Epithelial cell of proximal tubule (primary cell): ENCODE results near the gene CAMTA1. TPM values are rescaled to one million over a fixed set of nuclear protein-coding genes. Genes with fewer than 3 reads are reported as not detected.

Experiments used
- DNase-seq: peaks from one replicate; pipeline ENCODE4 v3.0.0-alpha.2; 2011; ENCODE audit warnings: low read depth
- H3K4me3 ChIP-seq: 2 replicates; pipeline ENCODE4 v1.5.1; 2011; ENCODE audit warnings: low read depth, mild to moderate bottlenecking, low read length
- CTCF ChIP-seq: conservative IDR thresholded peaks from 2 replicates; pipeline ENCODE4 v1.5.1; 2012; ENCODE audit warnings: low read depth, mild to moderate bottlenecking, low read length
- total RNA-seq: library from RNA; depleted of rRNA; stranded (reverse); fragments of >200 nt; gene quantifications from 2 replicates; pipeline ENCODE4 v1.2.3, GENCODE V29; 2015

Gene CAMTA1
- total RNA-seq, 1 donor from 2014 or later = 79.2 TPM

GRCh38 chr1:7385471-7386225 lies 600.4 kb downstream of the CAMTA1 start:
- no peak for DNase-seq
- no peak overlapping the region for H3K4me3 ChIP-seq
- no peak for TF ChIP-seq CTCF

DNA sequence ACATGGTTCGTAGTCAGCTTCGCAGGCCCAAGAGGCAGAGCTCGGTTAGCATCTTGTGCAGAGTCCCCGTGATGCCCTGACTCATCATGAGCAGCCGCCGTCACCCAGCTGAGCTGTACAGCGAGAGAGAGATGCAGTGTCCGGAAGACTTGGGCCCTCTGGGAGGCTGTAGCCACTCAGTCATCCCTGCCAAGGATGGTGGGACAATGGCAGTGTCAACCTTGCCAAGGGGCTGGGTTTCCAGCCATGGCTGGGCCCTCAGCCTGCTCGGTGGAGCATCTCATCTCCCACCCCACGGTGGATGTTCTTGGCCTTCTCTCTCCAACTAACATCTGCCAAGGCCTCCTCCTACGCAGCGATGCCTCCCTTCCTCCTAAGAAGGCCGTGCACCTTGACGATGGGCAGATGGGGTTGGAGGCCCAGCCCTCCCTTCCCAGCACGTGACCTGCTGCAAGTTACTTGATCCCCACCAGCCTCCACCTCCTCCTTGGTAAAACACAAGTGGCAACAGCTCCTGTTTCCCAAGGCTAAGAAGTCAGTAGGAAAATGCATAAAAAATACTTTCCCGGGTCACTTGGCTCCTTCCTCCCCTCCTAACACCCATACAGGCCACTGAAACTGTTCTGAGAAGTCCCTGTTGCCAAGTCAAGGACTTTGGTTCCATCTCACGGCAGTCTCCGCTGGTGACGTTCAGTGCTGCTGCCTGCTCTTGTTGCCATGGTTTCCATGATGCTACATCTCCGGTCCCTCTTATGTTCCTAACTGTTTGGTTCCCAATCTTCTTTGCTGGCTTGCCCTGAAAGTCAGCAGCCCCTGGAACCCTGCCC lies 601.2 kb downstream of the CAMTA1 start:
- H3K4me3 ChIP-seq = no peak overlapping the region
- no peak for DNase-seq
- no peak for TF ChIP-seq CTCF

- TF ChIP-seq CTCF = no peak
- no peak overlapping the region for H3K4me3 ChIP-seq
- DNase-seq = no peak
Observed at GRCh38 chr1:7387053-7387927, 602.0 kb downstream of the CAMTA1 start.

- DNase-seq = no peak
- no peak for TF ChIP-seq CTCF
- H3K4me3 ChIP-seq = no peak overlapping the region
Observed at GRCh38 chr1:7388141-7388487, 602.9 kb downstream of the CAMTA1 start.

GRCh38 chr1:7388488-7389185 lies 603.4 kb downstream of the CAMTA1 start:
- DNase-seq = no peak
- TF ChIP-seq CTCF = no peak
- no peak overlapping the region for H3K4me3 ChIP-seq

- DNase-seq = no peak
- no peak for TF ChIP-seq CTCF
Observed at GRCh38 chr1:7389201-7389905, 604.1 kb downstream of the CAMTA1 start.

More at GRCh38 chr1:7389201-7389905, 604.1 kb downstream of the CAMTA1 start:
- no peak overlapping the region for H3K4me3 ChIP-seq
